WERI-Rb-1 (cell line): ENCODE data around the gene RNF126.

Experiments used
- DNase-seq: peaks from one replicate; pipeline ENCODE4 v3.0.0-alpha.2; 2020
- H3K27ac ChIP-seq: fragments of 250-450 bp; sonication (Bioruptor Pico); 2 replicates; pipeline ENCODE4 v1.5.1; 2020; ENCODE audit warnings: mild to moderate bottlenecking, moderate library complexity
- H3K27me3 ChIP-seq: fragments of 250-450 bp; sonication (Bioruptor Pico); 2 replicates; pipeline ENCODE4 v1.5.1; 2021; ENCODE audit warnings: mild to moderate bottlenecking, low read depth, moderate library complexity; ENCODE audit not compliant: insufficient read depth, severe bottlenecking
- H3K36me3 ChIP-seq: fragments of 250-450 bp; sonication (Bioruptor Pico); 2 replicates; pipeline ENCODE4 v1.5.1; 2020; ENCODE audit warnings: mild to moderate bottlenecking, moderate library complexity
- H3K4me3 ChIP-seq: 2 replicates; pipeline ENCODE4 v1.5.1; 2011; ENCODE audit warnings: low read depth, mild to moderate bottlenecking, control low read depth, low read length
- H3K9me3 ChIP-seq: fragments of 250-450 bp; sonication (Bioruptor Pico); 2 replicates; pipeline ENCODE4 v1.5.1; 2021; ENCODE audit warnings: mild to moderate bottlenecking, moderate library complexity; ENCODE audit not compliant: severe bottlenecking
- CTCF ChIP-seq: IDR thresholded peaks from 2 replicates; pipeline ENCODE4 v1.5.1; 2011; ENCODE audit warnings: low read depth, mild to moderate bottlenecking, control low read depth, inconsistent platforms, low read length

RNF126 gene

GRCh38 chr19:653425-653824, 9.6 kb downstream of the RNF126 start:
- no peak overlapping the region for H3K27ac ChIP-seq
- no peak for TF ChIP-seq CTCF
- DNase-seq: no peak
- peaks cover 58% of the 10 kb centered on the region for H3K36me3 ChIP-seq
- H3K9me3 ChIP-seq: no peaks in the 10 kb centered on the region
- H3K27me3 ChIP-seq: no peaks in the 10 kb centered on the region
- no peak overlapping the region for H3K4me3 ChIP-seq

DNA sequence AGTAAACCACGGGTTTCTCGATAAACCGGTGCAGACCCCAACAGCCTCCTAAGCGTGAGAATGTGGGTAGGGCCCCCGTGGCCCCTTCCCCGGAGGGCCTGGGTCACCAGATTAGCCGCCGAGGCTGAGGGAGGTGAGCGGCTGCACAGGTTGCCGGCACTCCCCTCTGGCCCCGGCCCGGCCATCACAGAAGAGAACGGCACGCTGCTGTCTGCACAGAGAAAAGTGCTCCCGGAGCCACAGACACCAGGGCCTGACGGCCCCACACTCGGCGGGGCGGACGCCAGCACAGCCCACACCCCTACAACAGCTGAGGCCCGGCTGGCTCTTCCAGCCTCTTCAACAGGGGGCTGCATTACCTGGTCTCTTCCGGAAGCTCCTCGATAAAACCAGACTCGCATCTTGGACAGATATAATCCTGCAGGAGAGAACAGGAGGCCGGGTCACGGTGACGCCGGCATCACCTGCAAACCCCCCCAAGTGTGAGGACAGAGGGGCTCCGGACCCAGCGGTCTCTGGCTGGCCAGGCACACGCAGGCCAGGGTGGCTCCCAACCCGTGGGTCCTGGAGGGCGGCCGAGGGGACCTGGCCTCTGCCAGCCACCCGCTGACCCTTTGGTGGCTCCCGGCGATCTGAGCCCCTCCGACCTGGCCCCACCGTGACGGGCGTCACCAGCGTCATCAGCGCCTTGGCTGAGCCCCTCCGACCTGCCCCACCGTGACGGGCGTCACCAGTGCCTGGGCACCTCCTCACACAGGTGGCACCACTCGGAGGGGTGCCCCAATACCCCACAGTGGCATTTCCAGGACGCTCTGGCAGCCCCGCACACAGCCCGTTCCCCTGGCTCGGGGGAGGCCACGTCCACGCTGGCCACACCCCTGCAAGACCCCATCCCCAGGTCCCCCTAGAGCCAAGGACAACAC, 10.3 kb downstream of the RNF126 start:
- no peak for TF ChIP-seq CTCF
- Histone ChIP-seq H3K36me3 (peaks cover 56% of the 10 kb centered on the region), H3K9me3 (no peaks in the 10 kb centered on the region), H3K27ac (no peak overlapping the region), H3K4me3 (no peak overlapping the region), H3K27me3 (no peaks in the 10 kb centered on the region)
- no peak for DNase-seq

- no peak for TF ChIP-seq CTCF
- H3K27me3 ChIP-seq: no peaks in the 10 kb centered on the region
- H3K4me3 ChIP-seq: no peak overlapping the region
- H3K9me3 ChIP-seq: no peaks in the 10 kb centered on the region
- peaks cover 56% of the 10 kb centered on the region for H3K36me3 ChIP-seq
- DNase-seq: no peak
- H3K27ac ChIP-seq: no peak overlapping the region
Observed at GRCh38 chr19:651991-652390, 11.0 kb downstream of the RNF126 start.

DNA sequence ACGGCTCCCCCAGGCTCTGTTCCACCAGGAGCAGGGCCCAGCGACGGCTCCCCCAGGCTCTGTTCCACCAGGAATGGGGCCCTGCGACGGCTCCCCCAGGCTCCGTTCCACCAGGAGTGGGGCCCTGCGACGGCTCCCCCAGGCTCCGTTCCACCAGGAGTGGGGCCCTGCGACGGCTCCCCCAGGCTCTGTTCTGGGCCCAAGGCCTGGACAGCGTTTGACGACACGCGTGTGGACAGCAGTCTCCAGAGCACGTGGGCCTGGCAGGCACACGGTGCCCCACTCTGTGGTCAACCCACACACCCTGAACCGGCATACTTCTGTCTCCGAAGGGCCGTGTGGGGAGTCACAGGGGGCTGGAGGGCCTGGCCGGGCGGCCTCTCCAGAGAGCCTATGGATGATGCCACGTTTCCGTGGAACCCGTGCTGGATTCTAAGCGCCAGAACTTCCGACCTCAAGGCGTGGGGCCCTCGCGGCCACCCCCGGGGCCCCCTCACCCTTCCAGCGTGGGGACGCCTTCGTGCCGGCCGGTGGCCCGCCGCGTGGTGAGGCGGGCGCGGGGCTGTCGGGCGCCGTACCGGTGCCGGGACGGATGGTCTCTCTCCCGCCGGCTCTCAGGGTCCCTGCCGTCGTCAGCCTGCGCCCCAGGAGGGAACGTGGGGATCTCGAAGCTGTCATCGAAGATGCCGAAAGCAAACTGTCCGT, 11.7 kb downstream of the RNF126 start:
- H3K4me3 ChIP-seq: no peak overlapping the region
- no peaks in the 10 kb centered on the region for H3K9me3 ChIP-seq
- peaks cover 62% of the 10 kb centered on the region for H3K36me3 ChIP-seq
- DNase-seq: no peak
- no peaks in the 10 kb centered on the region for H3K27me3 ChIP-seq
- H3K27ac ChIP-seq: no peak overlapping the region
- no peak for TF ChIP-seq CTCF

GRCh38 chr19:650121-650520, 12.9 kb downstream of the RNF126 start:
- H3K9me3 ChIP-seq: no peaks in the 10 kb centered on the region
- no peak for TF ChIP-seq CTCF
- no peak overlapping the region for H3K27ac ChIP-seq
- no peaks in the 10 kb centered on the region for H3K27me3 ChIP-seq
- no peak overlapping the region for H3K4me3 ChIP-seq
- peaks cover 69% of the 10 kb centered on the region for H3K36me3 ChIP-seq
- no peak for DNase-seq
